AG08395 (cell line): Measurements from ENCODE around the gene GPRIN3.

Experiments
- DNase-seq: peaks from one replicate; pipeline ENCODE4 v3.0.0; 2012; ENCODE audit warnings: mixed read lengths, low spot score

Gene GPRIN3

DNA sequence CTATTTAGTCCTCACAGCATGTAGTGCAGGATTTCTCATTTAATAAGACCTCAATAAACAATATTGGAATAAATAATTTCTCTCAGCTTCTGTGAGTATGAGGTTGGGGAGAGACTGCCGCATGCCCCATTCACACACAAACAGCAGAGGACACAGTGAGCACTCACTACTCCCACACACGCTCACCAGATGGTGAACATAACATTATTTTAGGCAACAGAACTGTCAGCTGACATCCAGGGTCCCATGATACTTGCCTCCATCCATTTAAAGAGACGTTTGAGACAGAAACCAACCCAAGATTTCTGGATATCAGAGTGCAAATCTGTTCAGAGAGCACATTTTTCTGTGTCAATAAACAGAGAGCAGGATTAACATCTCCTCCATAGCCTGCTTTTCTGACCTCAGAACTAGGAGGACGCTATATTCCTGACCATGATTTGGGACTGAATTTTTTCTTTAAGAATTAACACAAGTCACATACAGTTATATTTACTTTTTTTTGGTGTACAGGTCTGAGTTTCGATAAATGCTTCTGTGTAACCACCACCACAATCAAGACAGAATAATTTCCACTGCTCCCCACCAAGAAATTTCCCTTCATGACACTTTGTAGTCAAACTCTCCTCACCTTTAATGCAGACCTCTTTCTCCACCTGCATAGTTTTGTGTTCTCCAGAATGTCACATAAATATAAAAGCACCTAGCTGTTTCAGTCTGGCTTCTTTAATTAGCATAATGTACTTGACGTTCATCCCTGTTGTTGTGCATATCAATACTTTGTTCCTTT is 16.7 kb downstream of the GPRIN3 start:
- DNase-seq, result peak; percentile 12

DNA sequence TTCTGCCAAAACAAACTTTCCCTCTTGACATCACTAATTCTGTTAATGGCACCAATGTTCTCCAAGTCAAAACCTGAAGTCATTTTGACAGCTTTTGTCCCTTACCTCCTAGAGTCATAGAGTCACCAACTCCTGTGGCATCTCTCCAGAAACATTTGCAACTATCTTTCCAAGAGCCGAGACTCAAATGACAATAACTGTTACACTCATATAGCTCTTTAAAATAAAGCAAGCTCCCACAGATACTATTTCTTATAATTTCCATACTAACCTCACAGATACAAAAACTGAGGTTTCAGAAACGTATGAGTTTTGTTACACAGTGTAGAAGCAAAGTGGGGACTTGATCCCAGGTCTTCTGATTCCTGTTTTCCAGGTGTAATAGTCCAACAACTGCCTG is 18.3 kb downstream of the GPRIN3 start:
- no peak for DNase-seq

DNA sequence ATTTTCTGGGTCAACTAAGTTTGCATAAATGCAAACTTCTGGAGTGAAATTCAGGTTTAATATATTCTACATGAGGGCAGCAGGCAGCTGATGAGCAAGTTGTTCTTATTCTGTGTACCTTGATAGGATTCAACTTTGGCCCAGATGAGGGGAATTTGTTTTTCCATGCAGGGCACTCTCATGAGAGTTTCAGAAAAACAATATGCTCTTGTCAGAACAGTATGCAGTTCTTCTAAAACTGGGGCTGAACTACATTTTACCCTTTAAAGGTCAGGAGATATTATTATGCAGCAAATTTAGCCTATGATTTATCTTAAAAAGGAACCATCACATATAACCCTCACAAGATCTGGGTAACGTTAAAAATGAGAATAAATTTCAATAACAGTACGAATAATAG is 19.2 kb downstream of the GPRIN3 start:
- no peak for DNase-seq

GRCh38 chr4:89287945-89288344 is 19.7 kb downstream of the GPRIN3 start:
- DNase-seq, result no peak

DNA sequence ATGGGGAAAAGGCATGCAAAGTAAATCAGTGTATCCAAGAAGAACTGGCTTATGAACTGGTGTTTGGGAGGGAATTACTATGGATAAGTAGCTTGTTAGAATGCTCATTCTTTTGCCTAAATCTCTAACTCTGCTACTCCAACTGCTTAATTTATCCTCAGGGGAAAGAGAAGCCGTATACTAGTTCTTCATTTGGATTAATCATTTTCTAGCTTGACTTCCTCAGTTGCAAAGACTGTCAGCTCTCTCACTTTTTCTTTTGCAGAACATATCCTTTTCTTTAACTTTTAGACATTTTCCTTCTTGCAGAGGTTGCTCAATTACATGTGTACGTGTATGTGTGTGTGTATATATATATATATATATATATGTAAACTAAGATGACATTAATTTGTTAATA is 21.9 kb downstream of the GPRIN3 start:
- DNase-seq, result no peak

DNA sequence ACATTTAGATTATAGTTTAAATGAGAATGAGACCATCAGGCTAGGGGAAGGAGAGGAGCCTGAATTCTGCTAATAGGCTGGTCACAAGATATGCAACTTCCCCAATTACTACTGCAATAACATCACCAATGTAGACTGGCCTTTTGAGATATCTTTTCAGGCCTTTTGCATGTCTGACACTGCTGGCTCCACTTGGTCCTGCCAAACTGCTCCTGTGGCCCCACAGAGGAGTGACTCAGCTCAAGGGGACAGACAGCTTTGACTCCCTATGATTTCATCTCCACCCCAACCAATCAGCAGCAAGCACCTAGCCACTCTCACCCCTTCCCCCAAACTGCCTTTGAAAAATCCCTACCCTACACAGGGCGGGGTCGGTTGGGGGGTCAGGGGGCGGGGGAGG is 22.8 kb downstream of the GPRIN3 start:
- DNase-seq, result no peak

GRCh38 chr4:89284020-89284424 is 23.6 kb downstream of the GPRIN3 start:
- DNase-seq, result no peak

DNA sequence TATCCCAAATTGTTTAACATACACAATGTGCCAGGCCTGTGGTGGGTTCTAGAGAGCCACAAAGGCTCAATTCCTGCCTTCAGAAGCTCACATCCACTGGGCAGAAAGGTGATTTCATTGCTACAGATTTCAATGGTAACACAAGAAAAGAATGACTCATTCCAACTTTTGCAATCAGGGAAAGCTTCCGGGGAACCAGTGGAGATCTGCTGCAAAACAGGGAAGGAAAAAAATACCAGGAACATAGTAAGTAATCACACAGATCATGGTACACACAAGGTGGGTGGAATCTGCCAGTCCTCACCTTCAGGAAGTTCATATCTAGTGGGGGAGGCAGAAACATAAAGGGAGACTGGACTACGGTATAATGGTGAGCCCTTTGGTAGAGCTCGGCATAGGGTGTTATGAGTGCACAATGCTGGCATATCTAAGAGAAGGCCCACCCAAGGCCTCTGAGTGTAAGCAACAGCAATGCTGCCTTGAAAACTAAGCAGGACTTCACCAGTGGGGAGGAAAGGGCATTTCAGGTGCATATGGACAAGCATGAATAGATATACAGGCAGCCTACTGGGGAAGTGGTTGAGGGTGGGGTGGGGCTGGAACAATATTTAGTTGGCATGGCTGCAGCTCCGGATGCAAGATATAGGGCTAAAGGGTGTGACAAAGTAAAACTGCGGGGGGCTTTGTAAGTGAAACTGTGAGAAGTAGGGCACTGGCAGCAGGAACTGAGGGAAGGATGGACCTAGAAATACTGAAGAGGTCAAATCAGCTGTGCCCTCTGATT is 24.2 kb downstream of the GPRIN3 start:
- no peak for DNase-seq

DNA sequence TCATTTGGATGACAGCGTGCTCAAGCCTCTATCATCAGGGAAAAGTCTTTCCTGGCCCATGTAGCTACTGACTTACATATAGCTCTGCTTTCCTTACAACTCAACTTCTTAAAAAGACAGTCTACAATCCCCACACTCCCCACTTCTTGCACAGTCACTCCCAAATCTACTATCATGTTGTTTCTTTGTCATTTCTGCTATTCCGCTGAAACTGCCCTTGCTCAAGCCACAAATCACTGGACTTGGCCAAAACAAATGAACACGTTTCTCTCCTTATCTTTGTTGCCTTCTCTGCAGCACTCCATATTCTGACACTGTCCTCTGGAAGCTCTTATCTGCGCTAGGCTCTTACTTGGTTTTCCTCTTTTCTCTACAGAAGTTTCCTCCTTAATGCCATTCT is 28.2 kb downstream of the GPRIN3 start:
- no peak for DNase-seq

DNA sequence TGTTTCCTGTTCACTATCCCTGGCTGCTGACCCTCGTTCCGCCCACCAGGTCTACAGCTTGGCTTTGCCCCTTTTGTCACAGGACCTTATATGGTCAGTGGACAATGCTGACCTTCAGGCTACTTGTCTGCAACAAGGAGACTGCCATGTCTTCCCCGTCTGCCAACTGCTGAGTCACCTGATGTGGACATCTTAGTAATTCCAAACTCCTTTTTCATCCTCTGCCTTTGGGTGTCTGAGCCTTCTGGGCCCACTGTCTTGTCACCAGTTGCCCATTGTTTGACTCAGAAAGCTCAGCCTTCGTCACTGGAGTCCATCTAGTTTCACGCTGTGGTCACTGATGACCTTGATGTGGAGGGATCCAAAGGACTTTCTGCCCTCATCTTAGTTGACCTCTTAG is 30.2 kb downstream of the GPRIN3 start:
- peak; percentile 16 for DNase-seq

DNA sequence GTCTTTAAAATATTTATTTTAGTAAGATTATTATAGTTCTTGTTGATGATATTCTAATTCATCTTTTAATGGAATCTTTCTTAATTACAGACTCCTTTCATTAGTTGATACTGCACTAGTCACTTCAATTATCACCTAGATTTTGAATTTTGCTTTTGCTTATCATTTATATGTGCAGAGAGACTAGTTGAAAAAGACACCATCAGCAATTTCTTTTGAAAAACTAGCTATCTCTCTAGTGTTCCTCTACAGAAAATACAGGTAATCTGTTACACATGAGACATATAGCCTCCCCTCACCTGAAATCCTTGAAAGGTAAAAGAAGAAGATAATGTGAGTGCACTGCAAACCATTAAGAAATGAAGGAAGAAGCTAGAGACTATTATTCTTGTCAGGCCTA is 31.3 kb downstream of the GPRIN3 start:
- no peak for DNase-seq

GRCh38 chr4:89275587-89275986 is 32.0 kb downstream of the GPRIN3 start:
- no peak for DNase-seq

DNA sequence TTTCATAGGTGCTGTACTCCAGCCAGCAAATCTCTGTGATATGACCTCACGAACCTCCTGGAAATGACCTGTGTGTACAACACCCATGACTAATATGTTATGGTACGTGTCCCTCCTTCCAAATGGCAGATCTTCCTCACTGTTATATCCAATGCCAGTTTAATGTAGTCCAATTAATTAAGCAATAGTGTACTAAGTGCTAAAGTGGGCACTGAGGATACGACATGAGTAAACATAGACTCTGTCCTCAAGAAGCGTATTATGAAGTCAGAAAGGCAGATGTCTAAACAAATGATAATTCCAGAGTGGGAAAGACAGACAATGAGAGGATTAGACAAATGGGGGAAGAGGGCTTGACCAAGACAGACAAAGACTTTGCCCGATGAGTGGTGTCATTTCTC is 33.9 kb downstream of the GPRIN3 start:
- DNase-seq, result no peak

GRCh38 chr4:89270792-89271191 is 36.8 kb downstream of the GPRIN3 start:
- DNase-seq, result no peak

DNA sequence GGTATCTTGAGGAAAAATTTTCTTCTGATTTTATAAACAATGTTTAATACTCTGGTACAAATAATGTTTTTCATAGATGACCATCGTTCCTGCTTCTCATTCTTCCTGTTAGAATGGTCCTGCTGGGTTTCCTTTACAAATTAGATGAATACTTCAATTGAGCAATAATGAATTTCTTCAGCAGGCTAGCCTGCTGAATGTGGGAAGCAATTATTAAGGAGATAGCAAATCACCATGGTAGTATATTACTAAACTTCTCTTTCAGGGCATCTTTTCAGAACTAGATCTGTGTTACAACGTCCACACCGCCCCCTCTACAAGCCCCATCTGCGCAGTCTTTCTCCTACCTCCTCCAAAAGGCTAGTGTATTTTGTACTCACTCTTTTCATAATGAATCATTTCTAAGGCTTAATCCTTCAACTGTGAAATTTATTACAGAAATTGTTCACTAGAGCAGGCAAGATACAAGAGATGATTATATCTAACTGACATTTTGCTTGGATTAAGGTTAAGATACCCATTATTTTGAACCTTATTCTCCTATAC is 38.4 kb downstream of the GPRIN3 start:
- DNase-seq, result no peak

DNA sequence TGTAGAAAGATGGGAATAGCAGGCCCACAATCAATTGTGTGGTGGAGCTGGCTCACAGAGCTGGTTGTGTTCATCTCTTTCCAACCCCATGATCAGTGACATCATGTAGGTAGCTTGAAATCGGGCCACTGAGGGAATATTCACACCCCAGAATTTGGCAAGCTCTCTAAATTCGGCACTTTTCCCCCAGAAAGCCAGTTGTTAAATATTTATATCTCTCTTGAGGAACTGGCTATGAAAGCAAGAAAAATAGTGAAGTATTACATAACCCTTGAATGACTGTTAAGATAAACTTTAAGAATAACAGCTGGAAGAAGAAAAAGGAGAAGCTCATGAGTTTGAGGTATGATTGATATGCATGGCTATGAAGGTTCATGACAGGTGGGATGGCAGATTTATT is 38.9 kb downstream of the GPRIN3 start:
- no peak for DNase-seq

DNA sequence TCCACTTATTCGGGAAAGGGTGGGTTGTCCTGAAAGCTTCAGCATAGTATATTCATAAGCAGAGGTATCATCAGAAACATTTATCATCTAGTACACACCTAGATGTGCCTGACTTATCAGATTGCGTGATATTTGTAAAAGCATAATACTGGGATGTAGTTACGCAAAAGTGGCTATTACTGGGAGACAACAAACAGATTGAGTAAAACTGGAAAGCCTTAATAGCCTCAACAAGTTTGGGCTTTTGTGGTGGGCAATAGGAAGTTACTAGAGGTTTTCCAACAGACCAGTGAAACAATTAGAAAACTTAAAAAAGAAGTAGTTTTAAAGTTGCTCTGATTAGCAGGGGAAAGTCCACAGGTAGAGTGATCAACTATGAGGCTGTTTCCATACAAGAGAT is 39.8 kb downstream of the GPRIN3 start:
- DNase-seq, result no peak

GRCh38 chr4:89267392-89267791 is 40.2 kb downstream of the GPRIN3 start:
- DNase-seq, result no peak

GRCh38 chr4:89266128-89266527 is 41.5 kb downstream of the GPRIN3 start:
- DNase-seq, result no peak

DNA sequence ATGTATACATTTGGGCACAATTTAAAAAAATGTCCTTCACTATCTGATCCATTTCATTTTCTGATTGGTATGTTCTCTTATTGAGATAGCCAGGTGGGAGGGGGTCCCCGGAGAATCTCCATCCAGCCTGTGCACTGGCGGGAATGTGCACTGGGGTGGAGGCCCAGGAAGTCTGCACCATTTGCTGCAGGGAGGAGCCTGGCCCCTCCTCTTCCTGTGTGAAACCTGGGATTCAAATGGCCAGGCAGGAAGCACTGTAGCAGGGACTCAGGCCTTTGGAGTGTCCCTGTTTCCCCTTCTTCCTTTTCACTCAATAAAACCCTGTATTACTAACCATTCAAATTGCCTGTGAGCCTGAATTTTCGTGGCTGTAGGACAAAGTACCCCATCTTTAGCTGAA is 44.3 kb downstream of the GPRIN3 start:
- DNase-seq, result no peak

DNA sequence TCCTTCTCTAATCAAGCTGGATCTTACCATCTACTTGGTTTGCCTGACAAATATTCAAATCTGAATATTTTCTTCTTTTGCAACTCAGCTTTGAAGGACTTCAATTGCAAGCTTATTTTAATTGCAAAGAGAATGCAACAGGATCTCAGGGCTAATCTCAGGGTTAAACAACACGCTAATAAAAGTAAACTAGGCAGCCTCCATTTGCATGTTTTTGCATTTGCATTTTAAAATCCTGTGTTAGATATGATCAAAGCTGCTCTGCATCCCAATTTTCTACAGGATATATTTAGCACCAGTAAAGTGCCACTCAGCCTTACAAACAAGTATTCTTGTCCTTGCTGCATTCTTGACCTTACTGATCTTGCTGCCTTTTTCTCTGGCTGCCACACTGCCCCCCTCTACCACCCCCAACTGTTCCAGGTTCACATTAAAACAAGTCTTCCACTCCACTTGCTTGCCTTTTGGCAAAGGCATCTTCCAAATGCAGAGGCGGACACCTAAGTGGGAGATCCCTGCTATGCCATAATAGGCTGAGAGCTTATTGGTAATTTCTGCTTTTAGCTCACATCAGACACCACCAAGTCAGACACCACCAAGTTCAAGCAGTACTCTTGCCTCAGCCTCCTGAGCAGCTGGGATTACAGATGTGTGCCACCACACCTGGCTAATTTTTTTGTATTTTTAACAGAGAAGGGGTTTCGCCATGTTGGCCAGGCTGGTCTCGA is 48.1 kb downstream of the GPRIN3 start:
- DNase-seq, result no peak

- DNase-seq, result no peak
Observed at GRCh38 chr4:89258506-89258905, 49.1 kb downstream of the GPRIN3 start.

- DNase-seq, result no peak
Observed at GRCh38 chr4:89257376-89257775, 50.2 kb downstream of the GPRIN3 start.
